Ascending aorta (tissue), 2 donors: ENCODE measurements around the gene ETV6. TPM values are rescaled to one million over a fixed set of nuclear protein-coding genes. Genes with fewer than 3 reads are reported as not detected.

Experiments used
- DNase-seq, 2 donors: peaks; one replicate each; pipeline ENCODE4 v3.0.0-alpha.2; 2019; ENCODE audit warnings: low spot score in 2 of 2
- H3K27ac ChIP-seq, 2 donors: fragments of 200-600 bp; sonication (generic); one replicate each; pipeline ENCODE4 v1.5.1; 2016 to 2017; ENCODE audit warnings: mild to moderate bottlenecking in 1 of 2
- H3K27me3 ChIP-seq: fragments of 200-600 bp; sonication (generic); one replicate; pipeline ENCODE4 v1.5.1; 2017
- H3K36me3 ChIP-seq, 2 donors: fragments of 200-600 bp; sonication (generic); one replicate each; pipeline ENCODE4 v1.5.1; 2016
- H3K4me1 ChIP-seq, 2 donors: fragments of 200-600 bp; sonication (generic); one replicate each; pipeline ENCODE4 v1.5.1; 2016 to 2017; ENCODE audit warnings: mild to moderate bottlenecking in 1 of 2
- H3K4me3 ChIP-seq, 2 donors: fragments of 200-600 bp; sonication (generic); one replicate each; pipeline ENCODE4 v1.5.1; 2016 to 2017; ENCODE audit warnings: mild to moderate bottlenecking in 1 of 2
- H3K9me3 ChIP-seq, 2 donors: fragments of 200-600 bp; sonication (generic); one replicate each; pipeline ENCODE4 v1.5.1; 2016
- CTCF ChIP-seq, 3 experiments: fragments of 200-600 bp in 2 of 3; fragments of 450-650 bp in 1 of 3; sonication (generic) in 2 of 3; IDR thresholded peaks; one replicate each; pipeline ENCODE4 v1.5.1; 2016 to 2019; ENCODE audit warnings: antibody characterized with exemption in 3 of 3, mild to moderate bottlenecking in 1 of 3, moderate library complexity in 1 of 3
- intact Hi-C: fragments of 100-400 bp; cut with DNase I; formaldehyde crosslinking; loops from one replicate; pipeline ENCODE4 v1.15.1; 2023
- total RNA-seq: library from RNA; depleted of rRNA; stranded (reverse); fragments of >200 nt; gene quantifications from one replicate; pipeline ENCODE4 v1.1.0, GENCODE V29; 2016

ETV6 gene
- total RNA-seq, 1 donor from 2014 or later, result 21.6 TPM

GRCh38 chr12:11917501-11917900 lies 268.0 kb downstream of the ETV6 start:
- DNase-seq, result no peak
- H3K27ac ChIP-seq, result no peak overlapping the region
- H3K27me3 ChIP-seq, result no peaks in the 10 kb centered on the region
- no peaks in the 10 kb centered on the region for H3K4me1 ChIP-seq
- intact Hi-C loops, result no loop called here
- no peaks in the 10 kb centered on the region for H3K36me3 ChIP-seq
- no peaks in the 10 kb centered on the region for H3K9me3 ChIP-seq
- H3K4me3 ChIP-seq, result no peak overlapping the region
- no peak for TF ChIP-seq CTCF (IDR thresholded peaks at IDR 0.05)

DNA sequence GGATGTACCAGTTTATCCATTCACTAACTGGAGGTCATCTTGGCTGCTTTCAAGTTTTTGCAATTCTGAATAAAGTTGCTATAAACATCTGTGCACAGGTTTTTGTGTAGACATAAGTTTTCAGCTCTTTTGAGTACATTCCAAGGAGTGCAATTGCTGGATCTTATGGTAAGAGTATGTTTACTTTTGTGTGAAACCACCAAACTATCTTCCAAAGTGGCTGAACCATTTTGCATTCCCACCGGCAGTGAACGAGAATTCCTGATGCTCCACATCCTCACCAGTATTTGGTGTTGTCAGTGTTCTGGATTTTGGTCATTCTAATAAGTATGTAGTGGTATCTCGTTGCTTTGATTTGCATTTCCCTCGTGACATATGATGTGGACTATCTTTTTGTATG lies 270.8 kb downstream of the ETV6 start:
- Histone ChIP-seq H3K36me3 (no peaks in the 10 kb centered on the region), H3K9me3 (no peaks in the 10 kb centered on the region), H3K4me3 (no peak overlapping the region), H3K27me3 (no peaks in the 10 kb centered on the region), H3K27ac (no peak overlapping the region), H3K4me1 (no peaks in the 10 kb centered on the region)
- DNase-seq, result no peak
- intact Hi-C loops, result no loop called here
- TF ChIP-seq CTCF (IDR thresholded peaks at IDR 0.05), result no peak

- Histone ChIP-seq H3K36me3 (no peaks in the 10 kb centered on the region), H3K4me3 (no peak overlapping the region), H3K27me3 (no peaks in the 10 kb centered on the region), H3K27ac (no peak overlapping the region), H3K9me3 (no peaks in the 10 kb centered on the region), H3K4me1 (no peaks in the 10 kb centered on the region)
- no peak for TF ChIP-seq CTCF (IDR thresholded peaks at IDR 0.05)
- intact Hi-C loops, result no loop called here
- no peak for DNase-seq
Observed at GRCh38 chr12:11922361-11922760, 272.9 kb downstream of the ETV6 start.

DNA sequence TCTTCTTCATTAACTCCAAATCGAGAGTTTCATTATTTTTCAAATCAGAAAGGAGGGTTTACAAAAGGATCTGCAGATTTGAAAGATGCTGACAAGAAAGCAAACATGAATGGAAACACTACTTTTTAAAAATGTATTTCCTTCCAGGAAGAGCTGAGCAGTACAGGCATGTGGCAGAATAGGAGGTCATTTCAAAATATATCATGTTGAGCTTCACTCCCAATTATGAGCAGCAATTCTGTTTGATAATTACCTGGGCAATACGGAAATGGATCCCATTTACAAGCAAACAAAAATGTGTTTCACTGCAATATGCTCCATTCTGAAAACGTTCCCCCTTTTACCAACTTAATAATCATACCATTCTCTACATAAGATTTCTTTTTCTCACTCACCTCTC lies 273.6 kb downstream of the ETV6 start:
- no peak for TF ChIP-seq CTCF (IDR thresholded peaks at IDR 0.05)
- Histone ChIP-seq H3K27ac (no peak overlapping the region), H3K27me3 (no peaks in the 10 kb centered on the region), H3K4me3 (no peak overlapping the region), H3K36me3 (no peaks in the 10 kb centered on the region), H3K9me3 (no peaks in the 10 kb centered on the region), H3K4me1 (no peaks in the 10 kb centered on the region)
- intact Hi-C loops, result no loop called here
- no peak for DNase-seq

GRCh38 chr12:11927286-11927935 lies 277.9 kb downstream of the ETV6 start:
- H3K36me3 ChIP-seq, result no peaks in the 10 kb centered on the region
- H3K27me3 ChIP-seq, result no peaks in the 10 kb centered on the region
- H3K9me3 ChIP-seq, result no peaks in the 10 kb centered on the region
- no peaks in the 10 kb centered on the region for H3K4me1 ChIP-seq
- TF ChIP-seq CTCF (IDR thresholded peaks at IDR 0.05), result no peak
- intact Hi-C loops, result no loop called here
- no peak overlapping the region for H3K4me3 ChIP-seq
- no peak overlapping the region for H3K27ac ChIP-seq
- DNase-seq, result no peak

DNA sequence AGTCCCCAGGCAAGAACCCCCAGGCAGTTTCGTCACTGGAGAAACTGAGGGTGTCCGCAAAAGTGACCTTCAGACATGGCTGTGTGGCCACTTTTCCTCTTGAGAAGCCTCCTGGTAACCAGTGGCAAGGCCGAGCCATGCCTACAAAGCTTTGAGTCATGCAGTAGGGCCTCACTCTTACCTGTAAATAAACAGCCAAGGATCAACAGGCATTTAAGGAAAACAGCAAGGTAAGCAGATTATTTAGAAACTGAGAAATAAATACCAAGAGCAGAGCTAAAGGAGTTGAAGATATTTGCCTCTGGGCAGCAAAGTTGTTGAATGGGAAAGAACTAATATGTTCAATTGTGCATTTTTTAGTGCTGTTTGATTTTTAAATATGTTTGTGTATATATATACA lies 280.2 kb downstream of the ETV6 start:
- Histone ChIP-seq H3K4me1 (no peaks in the 10 kb centered on the region), H3K27ac (no peak overlapping the region), H3K27me3 (no peaks in the 10 kb centered on the region), H3K9me3 (no peaks in the 10 kb centered on the region), H3K4me3 (no peak overlapping the region), H3K36me3 (no peaks in the 10 kb centered on the region)
- TF ChIP-seq CTCF (IDR thresholded peaks at IDR 0.05), result no peak
- intact Hi-C loops, result no loop called here
- no peak for DNase-seq
